H1 (cell line): Measurements from ENCODE around the gene IGSF1. TPM values are rescaled to one million over a fixed set of nuclear protein-coding genes. Genes with fewer than 3 reads are reported as not detected.
A peak's percentile ranks its signal among the peaks of the same experiment; 100 is the strongest.

ENCODE experiments used
- CTCF ChIA-PET: fragments of 300-600 bp; sonication (Branson Sonifier 250); formaldehyde crosslinking; loops from one replicate; lab custom pipeline; 2021; ENCODE audit not compliant: partially characterized antibody; lab: Charles Lee
- POLR2A ChIA-PET: fragments of 300-600 bp; sonication (Branson Sonifier 250); formaldehyde crosslinking; loops from one replicate; lab custom pipeline; 2021; ENCODE audit warnings: inconsistent platforms; ENCODE audit not compliant: partially characterized antibody; lab: Charles Lee
- DNase-seq, 2 experiments: peaks; one replicate each; pipeline versions ENCODE4 v3.0.0 to v3.0.0-alpha.2; 2010 to 2022; ENCODE audit warnings: low spot score in 2 of 2, low read depth in 1 of 2, mixed read lengths in 1 of 2
- FAIRE-seq: peaks from 2 replicates; lab custom pipeline; 2011; peaks lifted over from hg19 to GRCh38; lab: Jason Lieb, UNC
- H2AFZ ChIP-seq: 2 replicates; pipeline ENCODE4 v1.8.1; 2012; ENCODE audit warnings: low read length, inconsistent platforms
- H2AK5ac ChIP-seq: 2 replicates; pipeline ENCODE4 v1.6.1; 2013; ENCODE audit warnings: low read depth, low read length
- H2BK120ac ChIP-seq: replicated peaks from 2 replicates; pipeline ENCODE3; 2013; ENCODE audit warnings: low read depth, low read length, inconsistent platforms
- H2BK12ac ChIP-seq: 2 replicates; pipeline ENCODE4 v1.6.1; 2013; ENCODE audit warnings: low read depth, low read length
- H2BK15ac ChIP-seq: 2 replicates; pipeline ENCODE4 v1.6.1; 2013; ENCODE audit warnings: low read length
- H2BK20ac ChIP-seq: 2 replicates; pipeline ENCODE4 v1.6.1; 2013; ENCODE audit warnings: low read length
- H2BK5ac ChIP-seq: 2 replicates; pipeline ENCODE4 v1.6.1; 2013; ENCODE audit warnings: low read depth, low read length
- H3K14ac ChIP-seq: 2 replicates; pipeline ENCODE4 v1.6.1; 2013; ENCODE audit warnings: inconsistent platforms; ENCODE audit not compliant: insufficient read length
- H3K18ac ChIP-seq: 2 replicates; pipeline ENCODE4 v1.6.1; 2013; ENCODE audit warnings: low read length; ENCODE audit errors: extremely low read depth
- H3K23ac ChIP-seq: 2 replicates; pipeline ENCODE4 v1.6.1; 2013; ENCODE audit warnings: inconsistent platforms; ENCODE audit not compliant: insufficient read length
- H3K23me2 ChIP-seq: 2 replicates; pipeline ENCODE4 v1.6.1; 2013; ENCODE audit warnings: low read depth, low read length
- H3K27ac ChIP-seq: 2 replicates; pipeline ENCODE4 v1.6.1; 2011; ENCODE audit warnings: low read depth, low read length, inconsistent platforms
- H3K27me3 ChIP-seq, 4 experiments: replicated peaks in 1 of 4; 1 replicate in 1 of 4; 2 replicates in 3 of 4; pipeline versions ENCODE4 v1.6.1 to v1.8.1; 2011 to 2013; ENCODE audit warnings: low read length in 3 of 4, mild to moderate bottlenecking in 3 of 4, inconsistent platforms in 2 of 4, mixed read lengths in 2 of 4, moderate library complexity in 1 of 4; ENCODE audit not compliant: control insufficient read depth in 3 of 4, insufficient read depth in 3 of 4; ENCODE audit errors: extremely low read depth in 1 of 4
- H3K36me3 ChIP-seq, 4 experiments: 2 replicates each; pipeline versions ENCODE4 v1.6.1 to v1.8.1; 2011 to 2013; ENCODE audit warnings: mild to moderate bottlenecking in 4 of 4, low read length in 3 of 4, moderate library complexity in 2 of 4, control low read depth in 1 of 4, inconsistent platforms in 1 of 4; ENCODE audit not compliant: insufficient read depth in 4 of 4, control insufficient read depth in 2 of 4
- H3K4ac ChIP-seq: replicated peaks from 2 replicates; pipeline ENCODE3; 2013; ENCODE audit warnings: low read length, low read depth, mixed read lengths, inconsistent platforms; ENCODE audit not compliant: insufficient read length
- H3K4me1 ChIP-seq, 4 experiments: replicated peaks in 1 of 4; 1 replicate in 1 of 4; 2 replicates in 3 of 4; pipeline versions ENCODE4 v1.6.1 to v1.8.1; 2011 to 2013; ENCODE audit warnings: low read length in 3 of 4, inconsistent platforms in 2 of 4, mixed read lengths in 1 of 4; ENCODE audit not compliant: insufficient read depth in 4 of 4, control insufficient read depth in 3 of 4
- H3K4me2 ChIP-seq, 2 experiments: 2 replicates each; pipeline versions ENCODE4 v1.6.1 to v1.8.1; 2011 to 2013; ENCODE audit warnings: low read depth in 2 of 2, low read length in 2 of 2, control low read depth in 1 of 2, inconsistent platforms in 1 of 2, mild to moderate bottlenecking in 1 of 2; ENCODE audit not compliant: insufficient read depth in 1 of 2
- H3K4me3 ChIP-seq, 4 experiments: fragments of 200-600, 300-600 bp in 1 of 4; sonication (generic), shearing (Covaris generic), sonication (Bioruptor Twin) in 1 of 4; 2 replicates each; pipeline versions ENCODE4 v1.5.1 to v1.8.1; 2011 to 2016; ENCODE audit warnings: low read length in 4 of 4, low read depth in 3 of 4, control low read depth in 2 of 4, inconsistent platforms in 2 of 4, mild to moderate bottlenecking in 2 of 4, mixed read lengths in 1 of 4, moderate library complexity in 1 of 4; ENCODE audit not compliant: insufficient read depth in 2 of 4; ENCODE audit errors: extremely low read depth in 1 of 4
- H3K56ac ChIP-seq: replicated peaks from 2 replicates; pipeline ENCODE3; 2013; ENCODE audit warnings: low read depth, mild to moderate bottlenecking, mixed read lengths, low read length, inconsistent platforms; ENCODE audit not compliant: insufficient read length
- H3K79me1 ChIP-seq: 2 replicates; pipeline ENCODE4 v1.6.1; 2013; ENCODE audit warnings: low read depth, low read length, control low read depth
- H3K79me2 ChIP-seq, 2 experiments: 2 replicates each; pipeline versions ENCODE4 v1.6.1 to v1.8.1; 2012 to 2013; ENCODE audit warnings: low read length in 2 of 2, mild to moderate bottlenecking in 2 of 2, inconsistent platforms in 1 of 2; ENCODE audit not compliant: insufficient read depth in 2 of 2, control insufficient read depth in 1 of 2
- H3K9ac ChIP-seq, 4 experiments: replicated peaks in 1 of 4; 1 replicate in 1 of 4; 2 replicates in 3 of 4; pipeline versions ENCODE4 v1.6.1 to v1.8.1; 2011 to 2013; ENCODE audit warnings: low read depth in 3 of 4, low read length in 3 of 4, control low read depth in 2 of 4, mild to moderate bottlenecking in 2 of 4, moderate library complexity in 2 of 4, inconsistent platforms in 1 of 4; ENCODE audit errors: extremely low read depth in 1 of 4
- H3K9me3 ChIP-seq, 2 experiments: 2 replicates each; pipeline versions ENCODE4 v1.6.1 to v1.8.1; 2012 to 2013; ENCODE audit warnings: mild to moderate bottlenecking in 2 of 2, moderate library complexity in 2 of 2, control low read depth in 1 of 2, inconsistent platforms in 1 of 2, low read depth in 1 of 2, low read length in 1 of 2, mixed read lengths in 1 of 2; ENCODE audit not compliant: insufficient read depth in 2 of 2
- H4K20me1 ChIP-seq, 2 experiments: replicated peaks in 1 of 2; 2 replicates each; pipeline versions ENCODE3 to v1.8.1; 2011 to 2013; ENCODE audit warnings: inconsistent platforms in 2 of 2, low read length in 2 of 2, mild to moderate bottlenecking in 1 of 2; ENCODE audit not compliant: insufficient read depth in 2 of 2, control insufficient read depth in 1 of 2
- H4K5ac ChIP-seq: 2 replicates; pipeline ENCODE4 v1.6.1; 2013; ENCODE audit warnings: low read length, low read depth, mixed read lengths, inconsistent platforms; ENCODE audit not compliant: insufficient read length
- H4K8ac ChIP-seq: 2 replicates; pipeline ENCODE4 v1.8.0; 2013; ENCODE audit warnings: mild to moderate bottlenecking, moderate library complexity, low read length, inconsistent platforms; ENCODE audit not compliant: insufficient read depth; ENCODE audit errors: extremely low read depth
- H4K91ac ChIP-seq: replicated peaks from 2 replicates; pipeline ENCODE3; 2013; ENCODE audit warnings: low read length, mixed read lengths, inconsistent platforms; ENCODE audit not compliant: insufficient read length
- BCL11A ChIP-seq, 2 experiments: IDR thresholded peaks; one replicate each; pipeline ENCODE4 v1.6.1; 2011; ENCODE audit warnings: low read depth in 2 of 2, low read length in 2 of 2, mild to moderate bottlenecking in 2 of 2
- GTF2F1 ChIP-seq: IDR thresholded peaks from 2 replicates; pipeline ENCODE4 v1.6.1; 2012; ENCODE audit warnings: low read depth, low read length, improper control_type of control experiment, borderline replicate concordance
- HDAC2 ChIP-seq, 2 experiments: fragments of 300-600 bp in 1 of 2; sonication (generic) in 1 of 2; IDR thresholded peaks; 2 replicates each; pipeline ENCODE4 v1.6.1; 2011 to 2012; ENCODE audit warnings: low read depth in 2 of 2, low read length in 2 of 2, mild to moderate bottlenecking in 2 of 2, moderate library complexity in 2 of 2, borderline replicate concordance in 1 of 2, inconsistent platforms in 1 of 2
- MAFK ChIP-seq: IDR thresholded peaks from 2 replicates; pipeline ENCODE4 v1.6.1; 2012; ENCODE audit warnings: low read depth, mild to moderate bottlenecking, improper control_type of control experiment, low read length
- POLR2A ChIP-seq, 2 experiments: IDR thresholded peaks; 1 replicate in 1 of 2; 2 replicates in 1 of 2; pipeline ENCODE4 v1.6.1; 2011; ENCODE audit warnings: low read depth in 2 of 2, low read length in 2 of 2, mild to moderate bottlenecking in 2 of 2; ENCODE audit errors: control extremely low read depth in 1 of 2
- SRF ChIP-seq: IDR thresholded peaks from 2 replicates; pipeline ENCODE4 v1.6.1; 2011; ENCODE audit warnings: mild to moderate bottlenecking, low read depth, low read length, moderate library complexity
- TCF12 ChIP-seq: IDR thresholded peaks from 2 replicates; pipeline ENCODE4 v1.6.1; 2011; ENCODE audit warnings: low read depth, mild to moderate bottlenecking, low read length
- TEAD4 ChIP-seq: IDR thresholded peaks from 2 replicates; pipeline ENCODE4 v1.6.1; 2012; ENCODE audit warnings: low read depth, low read length, inconsistent platforms, mixed read lengths
- WGBS, 2 experiments: shearing (Covaris generic) in 1 of 2; methylation state at CpG; one replicate each; pipeline versions ENCODE4 v1.1.6 to v1.1.7; 2013 to 2015; ENCODE audit warnings: low lambda C conversion rate in 2 of 2, mixed read lengths in 2 of 2, inconsistent platforms in 1 of 2, low coverage in 1 of 2, missing lambda C conversion rate in 1 of 2; ENCODE audit not compliant: insufficient replicate concordance in 2 of 2, insufficient coverage in 1 of 2, insufficient read length in 1 of 2; ENCODE audit errors: extremely low coverage in 1 of 2, missing lambda C conversion rate in 1 of 2; 5-methylcytosine and 5-hydroxymethylcytosine counted together
- polyA plus RNA-seq, 7 experiments: library from polyadenylated mRNA; depleted of rRNA in 3 of 7; stranded (reverse) in 5 of 7; unstranded in 2 of 7; fragments of >200 nt in 5 of 7; fragments of 200-250 nt in 2 of 7; gene quantifications; 1 replicate in 5 of 7; 2 replicates in 1 of 7; 4 replicates in 1 of 7; pipeline versions ENCODE4 v1.2.1 to v1.2.3, GENCODE V29; 2011 to 2013; ENCODE audit warnings: missing spikeins in 2 of 7, mixed read lengths in 2 of 7
- total RNA-seq: library from RNA; stranded (reverse); fragmentation: NEBNext Ultra II Directional; extraction: Animal tissue kit (Norgen Biotek cat#: 25700); gene quantifications from 2 replicates; pipeline ENCODE4 v1.2.1, GENCODE V29; 2021
- TF ChIP-seq, protein P1 (sequence below): IDR thresholded peaks from 2 replicates; pipeline ENCODE4 v1.6.1; 2012; ENCODE audit warnings: low read length, inconsistent platforms
- TF ChIP-seq, protein P2 (sequence below), 3 experiments: IDR thresholded peaks; 1 replicate in 2 of 3; 2 replicates in 1 of 3; pipeline versions ENCODE4 v1.5.1 to v1.6.1; 2011; ENCODE audit warnings: low read length in 3 of 3, mild to moderate bottlenecking in 3 of 3, inconsistent platforms in 2 of 3, low read depth in 1 of 3, moderate library complexity in 1 of 3; ENCODE audit not compliant: insufficient read depth in 1 of 3; ENCODE audit errors: control extremely low read depth in 1 of 3

Gene IGSF1
- total and polyA plus RNA-seq, 2 of the 8 experiments (the other 6 are each of a cell fraction or from before 2014, with no cell fraction given) = 23.1 to 39.9 TPM

DNA sequence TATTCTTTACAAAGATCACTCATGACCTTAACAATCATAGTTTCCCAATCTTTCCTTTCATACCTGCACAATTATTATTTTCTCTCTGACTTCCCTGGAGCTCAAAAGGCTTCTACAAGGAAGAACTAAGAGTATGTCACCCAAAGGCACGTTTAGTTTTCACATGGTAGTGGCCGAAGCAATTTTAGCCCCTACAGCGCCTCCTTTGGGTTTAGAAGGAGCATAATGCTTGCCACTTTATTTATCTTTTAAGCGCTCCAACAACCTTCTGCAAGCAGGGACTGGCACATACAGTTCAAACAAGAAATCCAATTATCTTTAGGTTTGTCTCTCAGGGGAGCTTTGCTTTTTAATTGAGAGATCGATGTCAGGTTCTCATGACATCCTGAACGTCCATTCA is 42.0 kb upstream of the IGSF1 start:
- POLR2A ChIA-PET = no interaction called here
- H4K8ac ChIP-seq = no peak overlapping the region
- no peaks in the 10 kb centered on the region for H3K36me3 ChIP-seq
- no peak overlapping the region for H3K4me2 ChIP-seq
- no peaks in the 10 kb centered on the region for H3K79me1 ChIP-seq
- H3K27me3 ChIP-seq = no peaks in the 10 kb centered on the region
- WGBS, 2 experiments = 90% methylated on average over 6 of the region's 6 CpGs; no CpG with 5 or more reads in 1 of the 2 experiments
- H2BK120ac ChIP-seq = no peak overlapping the region
- H3K79me2 ChIP-seq = no peaks in the 10 kb centered on the region
- no peak overlapping the region for H2BK20ac ChIP-seq
- no peak overlapping the region for H3K14ac ChIP-seq
- no peak overlapping the region for H2BK12ac ChIP-seq
- H2AFZ ChIP-seq = no peak overlapping the region
- no peaks in the 10 kb centered on the region for H4K20me1 ChIP-seq
- H4K5ac ChIP-seq = no peak overlapping the region
- no peaks in the 10 kb centered on the region for H3K23me2 ChIP-seq
- no peak overlapping the region for H2BK15ac ChIP-seq
- no peak overlapping the region for H3K18ac ChIP-seq
- no peak overlapping the region for H3K9ac ChIP-seq
- H3K4me1 ChIP-seq = no peaks in the 10 kb centered on the region
- H3K9me3 ChIP-seq = no peaks in the 10 kb centered on the region
- no peak overlapping the region for H3K4ac ChIP-seq
- H2BK5ac ChIP-seq = no peak overlapping the region
- no peak for DNase-seq
- CTCF ChIA-PET = interaction anchor here (0.6 to 1.6 kb wide), 16 partner anchors 14 to 346 kb away, joined by 3 to 10 read pairs (median 3); partner anchors contain the start of genes ARHGAP36 and OR13H1
- H2AK5ac ChIP-seq = no peak overlapping the region
- no peak overlapping the region for H3K23ac ChIP-seq
- no peak overlapping the region for H3K56ac ChIP-seq
- no peak overlapping the region for H4K91ac ChIP-seq
- no peak overlapping the region for H3K27ac ChIP-seq
- no peak overlapping the region for H3K4me3 ChIP-seq
- FAIRE-seq = no peak
- TF ChIP-seq TCF12 = no peak
- TF ChIP-seq GTF2F1 = no peak
- no peak for TF ChIP-seq HDAC2 (IDR thresholded peaks at IDR 0.05; ENCODE audit: borderline replicate concordance in 1 of 2, low read depth in 2 of 2, low read length in 2 of 2)
- TF ChIP-seq, protein P1, sequence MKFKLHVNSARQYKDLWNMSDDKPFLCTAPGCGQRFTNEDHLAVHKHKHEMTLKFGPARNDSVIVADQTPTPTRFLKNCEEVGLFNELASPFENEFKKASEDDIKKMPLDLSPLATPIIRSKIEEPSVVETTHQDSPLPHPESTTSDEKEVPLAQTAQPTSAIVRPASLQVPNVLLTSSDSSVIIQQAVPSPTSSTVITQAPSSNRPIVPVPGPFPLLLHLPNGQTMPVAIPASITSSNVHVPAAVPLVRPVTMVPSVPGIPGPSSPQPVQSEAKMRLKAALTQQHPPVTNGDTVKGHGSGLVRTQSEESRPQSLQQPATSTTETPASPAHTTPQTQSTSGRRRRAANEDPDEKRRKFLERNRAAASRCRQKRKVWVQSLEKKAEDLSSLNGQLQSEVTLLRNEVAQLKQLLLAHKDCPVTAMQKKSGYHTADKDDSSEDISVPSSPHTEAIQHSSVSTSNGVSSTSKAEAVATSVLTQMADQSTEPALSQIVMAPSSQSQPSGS = no peak
- no peak for TF ChIP-seq POLR2A (IDR thresholded peaks at IDR 0.05; ENCODE audit: control extremely low read depth in 1 of 2, low read depth in 2 of 2, low read length in 2 of 2)
- TF ChIP-seq TEAD4 = no peak
- TF ChIP-seq BCL11A (IDR thresholded peaks at IDR 0.05; ENCODE audit: low read depth in 2 of 2, low read length in 2 of 2) = no peak
- TF ChIP-seq, protein P2, sequence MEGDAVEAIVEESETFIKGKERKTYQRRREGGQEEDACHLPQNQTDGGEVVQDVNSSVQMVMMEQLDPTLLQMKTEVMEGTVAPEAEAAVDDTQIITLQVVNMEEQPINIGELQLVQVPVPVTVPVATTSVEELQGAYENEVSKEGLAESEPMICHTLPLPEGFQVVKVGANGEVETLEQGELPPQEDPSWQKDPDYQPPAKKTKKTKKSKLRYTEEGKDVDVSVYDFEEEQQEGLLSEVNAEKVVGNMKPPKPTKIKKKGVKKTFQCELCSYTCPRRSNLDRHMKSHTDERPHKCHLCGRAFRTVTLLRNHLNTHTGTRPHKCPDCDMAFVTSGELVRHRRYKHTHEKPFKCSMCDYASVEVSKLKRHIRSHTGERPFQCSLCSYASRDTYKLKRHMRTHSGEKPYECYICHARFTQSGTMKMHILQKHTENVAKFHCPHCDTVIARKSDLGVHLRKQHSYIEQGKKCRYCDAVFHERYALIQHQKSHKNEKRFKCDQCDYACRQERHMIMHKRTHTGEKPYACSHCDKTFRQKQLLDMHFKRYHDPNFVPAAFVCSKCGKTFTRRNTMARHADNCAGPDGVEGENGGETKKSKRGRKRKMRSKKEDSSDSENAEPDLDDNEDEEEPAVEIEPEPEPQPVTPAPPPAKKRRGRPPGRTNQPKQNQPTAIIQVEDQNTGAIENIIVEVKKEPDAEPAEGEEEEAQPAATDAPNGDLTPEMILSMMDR (IDR thresholded peaks at IDR 0.05; ENCODE audit: control extremely low read depth in 1 of 3, insufficient read depth in 1 of 3, low read depth in 1 of 3, low read length in 3 of 3) = peak in 2 of 3 experiments; percentile 28 to 29; a peak in 2 of 4 replicates
- no peak for TF ChIP-seq SRF
- no peak for TF ChIP-seq MAFK
